Sigmoid colon (tissue), 4 donors: ENCODE data around the gene SPRYD3.

Source experiments
- CTCF ChIP-seq, 4 experiments: fragments of 450-650 bp in 3 of 4; fragments of 200-600 bp in 1 of 4; IDR thresholded peaks; one replicate each; pipeline ENCODE4 v1.5.1; 2016 to 2019; ENCODE audit warnings: antibody characterized with exemption in 4 of 4, mild to moderate bottlenecking in 3 of 4, moderate library complexity in 2 of 4
- POLR2A ChIP-seq, 2 donors: fragments of 450-650 bp; IDR thresholded peaks; one replicate each; pipeline ENCODE4 v1.6.1; 2016; ENCODE audit warnings: antibody characterized with exemption in 2 of 2, mild to moderate bottlenecking in 2 of 2, moderate library complexity in 2 of 2
- POLR2AphosphoS5 ChIP-seq, 4 donors: sonication (generic); formaldehyde crosslinking; IDR thresholded peaks; one replicate each; pipeline ENCODE4 v1.6.1; 2017; ENCODE audit warnings: antibody characterized with exemption in 4 of 4

GRCh38 chr12:53055471-53056266 lies 23.5 kb downstream of the SPRYD3 start:
- TF ChIP-seq CTCF (IDR thresholded peaks at IDR 0.05) = no peak
- TF ChIP-seq POLR2A (IDR thresholded peaks at IDR 0.05) = no peak
- TF ChIP-seq POLR2AphosphoS5 (IDR thresholded peaks at IDR 0.05) = no peak
